HG03175 (cell line): Measurements from ENCODE around the gene NUP210L.

Experiments
- ATAC-seq: cut with Tn5 transposase; IDR thresholded peaks from one replicate; pipeline ENCODE4 v1.9.1; 2021; ENCODE audit warnings: mild to moderate bottlenecking, moderate library complexity; ENCODE audit not compliant: unreplicated experiment

NUP210L gene

DNA sequence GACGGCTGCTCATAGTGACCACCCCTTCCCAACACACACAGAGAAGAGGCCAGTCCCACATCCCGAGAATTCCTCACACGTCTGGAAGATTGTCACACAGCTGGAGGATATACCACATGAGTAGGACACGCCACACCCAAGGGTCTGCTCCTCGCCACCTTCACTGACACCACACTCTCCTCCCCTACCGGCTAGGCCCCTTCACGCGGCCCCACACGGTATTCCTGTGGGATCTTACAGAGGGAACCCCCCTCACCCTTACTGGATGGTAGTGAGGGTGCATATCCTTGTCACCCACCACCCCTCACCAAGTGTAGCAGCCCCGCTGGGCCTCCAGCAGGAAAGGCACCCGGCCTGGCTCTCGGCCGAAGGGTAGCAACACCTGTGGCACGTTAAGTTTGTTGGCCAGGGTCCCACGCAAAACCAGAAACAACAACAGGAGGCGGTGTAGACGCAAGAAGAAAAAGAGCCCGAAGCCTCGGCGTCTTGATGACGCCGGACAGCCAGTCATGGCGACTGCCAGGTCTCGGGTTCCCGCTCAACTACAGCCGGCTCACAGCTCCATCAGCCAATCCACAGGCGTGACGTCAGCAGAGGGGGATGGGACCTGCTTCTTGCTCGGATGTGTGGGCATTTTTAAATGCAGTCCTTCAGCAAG is at the start of gene NUP210L:
Gene NUP210L (minus strand): TSS at position 540 of the 658 bp plus-strand sequence.
- ATAC-seq, result no peak

DNA sequence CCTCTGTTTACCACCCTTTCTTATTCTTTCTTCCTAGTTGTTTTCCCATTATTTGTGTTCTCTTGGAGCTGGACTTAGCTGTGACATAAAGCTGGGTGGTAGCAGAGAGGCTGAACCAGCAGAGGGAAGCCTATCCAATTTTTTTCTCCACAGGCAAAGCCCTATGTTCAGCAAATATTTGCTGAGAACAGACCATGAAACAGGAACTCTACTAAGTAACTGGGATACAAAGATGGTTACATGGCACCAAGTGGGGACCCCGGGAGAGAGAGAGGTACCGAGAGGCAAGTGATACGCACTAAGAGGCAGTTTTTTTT is 44.6 kb upstream of the NUP210L start:
- ATAC-seq, result no peak

DNA sequence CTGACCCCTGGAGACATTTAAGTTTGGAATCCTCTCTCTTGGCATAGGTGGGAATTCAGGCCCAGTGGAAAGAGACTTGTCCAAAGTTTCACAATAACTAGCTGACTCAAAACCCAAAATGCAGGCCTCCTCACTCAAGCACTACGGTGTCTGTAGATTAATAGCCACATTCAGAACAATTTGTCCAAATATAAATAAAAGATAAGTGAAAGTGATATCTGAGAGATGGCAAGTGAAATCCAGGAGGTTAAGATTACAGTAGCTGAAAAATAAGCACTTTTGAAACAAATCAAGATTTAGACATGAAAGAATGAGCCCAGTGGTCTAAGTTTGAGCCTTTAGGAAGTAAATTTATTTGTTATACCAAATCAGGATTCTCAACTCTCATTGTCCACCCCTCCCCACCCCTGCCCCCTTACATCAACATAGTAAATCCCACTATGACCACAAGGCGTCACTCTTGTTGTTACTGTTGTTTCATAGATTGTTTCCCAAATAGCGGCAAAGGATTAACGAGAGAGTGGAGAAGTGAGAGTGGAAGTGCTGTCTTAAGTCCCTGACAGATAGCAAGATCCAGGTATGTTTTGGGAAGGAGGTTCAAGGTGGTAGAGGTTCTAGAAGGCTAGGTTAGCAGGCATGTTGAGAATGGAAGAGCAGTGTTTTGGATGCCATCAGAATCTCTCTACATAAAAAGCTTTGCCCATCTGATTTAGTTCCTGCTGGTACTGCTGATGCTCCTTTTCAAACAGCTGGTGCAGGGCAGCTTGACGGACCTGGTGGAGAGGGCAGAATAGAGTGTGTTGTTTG is 44.1 kb upstream of the NUP210L start:
- no peak for ATAC-seq

DNA sequence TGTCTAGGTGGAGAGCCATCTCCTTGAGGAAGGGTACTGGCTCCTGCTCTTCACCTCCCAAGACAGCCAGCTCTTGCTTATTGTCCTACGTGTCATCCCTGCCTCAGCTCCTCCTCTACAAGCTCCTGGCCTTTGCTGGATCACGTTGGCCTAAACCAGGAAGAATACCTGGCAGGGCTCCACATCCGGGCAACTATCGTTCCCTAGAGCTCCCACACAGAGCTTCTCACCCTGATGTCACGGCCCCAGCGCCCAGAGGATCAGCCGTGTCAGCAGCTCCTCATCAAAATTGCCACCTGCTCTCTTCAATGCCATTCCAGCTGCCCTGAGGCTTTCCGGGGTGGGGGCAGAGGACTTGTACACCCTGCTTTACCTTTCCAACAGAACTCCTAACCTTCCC is 38.9 kb upstream of the NUP210L start:
- ATAC-seq, result no peak

DNA sequence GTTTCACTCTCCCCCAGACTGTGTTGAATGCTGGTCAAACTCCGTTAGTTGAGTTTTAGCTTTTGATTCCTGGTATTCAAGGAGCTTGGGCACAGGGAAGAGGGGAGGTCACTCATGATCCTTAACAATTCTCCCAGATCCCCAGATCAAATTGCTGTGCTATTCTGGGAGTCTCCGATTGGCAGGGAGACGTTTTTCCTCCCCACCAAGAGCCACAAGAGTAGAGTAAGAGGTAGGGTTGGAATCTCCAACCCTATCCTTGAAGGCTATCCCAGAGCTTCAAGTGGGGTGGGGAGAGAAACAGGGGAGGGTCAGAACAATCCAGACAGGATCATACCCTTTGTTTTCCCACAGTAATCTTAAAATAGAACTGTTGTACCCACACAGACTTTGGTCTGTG is 37.6 kb upstream of the NUP210L start:
- no peak for ATAC-seq

DNA sequence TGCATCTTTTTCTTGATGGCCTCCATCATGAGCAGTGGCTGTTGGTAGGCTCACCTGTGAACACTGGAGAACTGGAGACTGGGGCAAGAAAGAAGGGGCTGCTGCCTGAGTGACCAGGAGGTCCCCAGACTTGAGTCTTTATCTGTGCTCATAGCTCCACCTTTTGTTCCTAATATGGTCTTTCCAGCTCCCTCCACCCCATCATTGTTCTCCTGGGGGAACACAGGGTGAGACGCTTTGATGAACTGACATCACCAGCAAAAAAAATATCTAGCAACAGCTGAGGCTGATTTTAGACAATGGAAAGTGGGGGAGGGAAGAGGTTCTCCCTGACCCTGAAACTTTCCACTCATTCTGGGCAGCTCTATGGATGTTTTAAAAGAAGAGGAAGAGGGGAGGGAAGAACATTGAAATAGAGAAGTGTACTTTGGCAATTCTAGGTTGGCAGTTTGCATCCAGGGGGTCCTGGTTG is 37.2 kb upstream of the NUP210L start, which contains the start of gene TPM3:
Gene TPM3 (minus strand): TSS at position 111 of the 472 bp plus-strand sequence. CDS start 82 bp downstream, at position 29.
- no peak for ATAC-seq

DNA sequence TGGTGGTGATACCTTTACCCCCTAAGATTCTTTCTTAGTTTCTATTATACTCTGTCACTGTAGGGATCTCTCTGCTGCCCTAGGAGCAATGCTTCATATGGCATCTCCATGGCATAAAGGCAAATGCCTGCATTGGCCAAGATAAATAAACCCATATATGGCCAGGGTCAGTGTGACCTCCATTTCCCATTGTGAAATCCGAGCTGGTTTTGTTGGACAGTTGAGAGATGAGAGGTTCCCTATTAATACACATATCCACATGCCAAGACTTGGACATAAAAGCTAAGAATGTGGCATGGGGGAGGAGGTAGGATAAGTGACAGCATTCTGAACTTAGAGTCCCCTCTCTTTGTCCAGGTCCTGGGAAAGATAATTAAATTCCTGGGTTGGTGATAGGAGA is 35.7 kb upstream of the NUP210L start:
- ATAC-seq, result no peak

DNA sequence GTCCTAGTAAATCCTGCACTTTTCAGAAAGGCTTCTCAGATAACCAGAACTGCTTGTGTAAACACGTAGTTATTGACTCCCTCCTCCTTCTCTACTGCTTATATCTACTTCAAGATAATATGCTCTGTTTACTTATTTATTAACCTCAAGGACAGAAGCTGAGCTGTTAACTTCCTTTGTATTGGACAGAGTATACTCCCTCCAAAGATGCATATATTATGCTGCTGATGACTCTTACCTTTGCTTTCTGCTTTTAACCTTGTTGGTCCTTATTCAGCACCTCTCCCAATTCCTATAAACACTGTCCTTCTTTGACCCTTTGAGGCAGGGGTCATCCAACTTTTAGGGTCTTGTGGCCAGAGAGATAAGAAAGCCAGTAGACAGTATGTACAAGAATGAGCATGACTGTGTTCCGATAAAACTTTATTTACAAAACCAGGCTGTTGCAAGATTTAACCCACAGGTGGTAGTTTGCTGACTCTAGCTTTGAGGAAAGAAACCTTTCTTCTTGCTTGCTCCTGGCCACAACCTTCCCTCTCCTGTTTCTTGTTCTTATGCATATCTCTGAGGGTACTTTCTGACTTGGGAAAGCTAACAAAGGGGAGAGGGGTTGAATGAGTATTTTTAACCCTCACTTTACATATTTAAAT is 32.1 kb upstream of the NUP210L start:
- ATAC-seq, result no peak

DNA sequence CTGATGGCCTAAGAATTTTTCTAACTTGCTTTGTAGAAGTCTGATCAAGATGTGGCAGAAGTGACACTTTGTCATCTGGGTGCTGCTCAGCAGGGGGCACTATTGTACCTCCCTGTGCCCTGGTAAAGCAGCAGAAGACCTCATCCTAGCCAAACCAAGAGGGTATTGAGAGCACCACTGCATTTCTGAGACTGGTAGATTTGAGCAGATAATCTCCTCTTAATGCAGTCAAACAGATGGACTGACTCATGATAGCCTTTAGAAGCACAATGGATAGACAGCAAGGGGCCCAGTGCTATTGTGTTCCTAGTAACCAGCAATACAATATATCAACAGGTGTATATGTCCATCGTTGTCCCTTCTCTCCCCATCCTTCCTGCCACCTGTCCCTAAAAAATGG is 31.3 kb upstream of the NUP210L start:
- no peak for ATAC-seq

DNA sequence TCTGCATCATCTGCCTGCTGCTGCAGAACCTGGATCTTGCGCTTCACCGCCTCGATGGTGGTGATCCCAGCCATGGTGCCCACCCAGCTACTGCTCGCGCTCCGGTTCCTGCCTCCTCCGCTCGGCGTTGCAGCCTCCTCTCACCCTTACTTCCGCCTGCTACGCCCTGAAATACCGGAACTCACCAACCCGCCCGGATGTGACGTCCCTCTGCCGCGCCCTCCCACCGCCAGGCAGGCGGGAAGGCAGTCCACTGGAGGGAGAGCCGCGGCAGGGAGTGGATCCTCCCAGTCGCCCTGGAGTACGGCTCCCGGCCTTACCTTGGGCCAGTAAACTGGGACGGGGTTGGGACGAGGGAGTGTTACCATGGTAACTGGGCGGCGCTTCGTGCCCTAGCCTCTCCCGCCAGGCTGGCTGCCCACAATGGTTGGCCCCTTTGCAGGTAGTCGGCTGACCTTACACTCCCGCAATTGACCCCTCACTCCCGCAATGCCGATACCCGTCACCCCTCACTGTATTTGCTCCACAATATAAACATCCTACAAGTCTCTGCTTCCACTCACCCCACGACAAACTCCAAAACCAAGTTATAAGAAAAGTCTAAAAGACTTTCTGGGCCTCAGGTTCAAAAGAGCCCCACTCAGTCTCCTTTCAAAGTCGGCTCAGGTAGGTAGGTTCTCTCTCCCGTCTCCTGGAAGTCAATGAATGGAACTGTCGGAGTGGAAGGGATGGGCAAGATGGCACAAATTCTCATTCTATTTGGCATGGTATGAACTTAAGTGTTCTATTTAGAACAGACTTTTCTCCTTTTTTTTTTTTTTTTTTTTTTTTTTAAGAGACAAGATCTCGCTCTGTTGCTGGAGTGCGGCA is 28.4 kb upstream of the NUP210L start:
- peak; percentile 79 for ATAC-seq

DNA sequence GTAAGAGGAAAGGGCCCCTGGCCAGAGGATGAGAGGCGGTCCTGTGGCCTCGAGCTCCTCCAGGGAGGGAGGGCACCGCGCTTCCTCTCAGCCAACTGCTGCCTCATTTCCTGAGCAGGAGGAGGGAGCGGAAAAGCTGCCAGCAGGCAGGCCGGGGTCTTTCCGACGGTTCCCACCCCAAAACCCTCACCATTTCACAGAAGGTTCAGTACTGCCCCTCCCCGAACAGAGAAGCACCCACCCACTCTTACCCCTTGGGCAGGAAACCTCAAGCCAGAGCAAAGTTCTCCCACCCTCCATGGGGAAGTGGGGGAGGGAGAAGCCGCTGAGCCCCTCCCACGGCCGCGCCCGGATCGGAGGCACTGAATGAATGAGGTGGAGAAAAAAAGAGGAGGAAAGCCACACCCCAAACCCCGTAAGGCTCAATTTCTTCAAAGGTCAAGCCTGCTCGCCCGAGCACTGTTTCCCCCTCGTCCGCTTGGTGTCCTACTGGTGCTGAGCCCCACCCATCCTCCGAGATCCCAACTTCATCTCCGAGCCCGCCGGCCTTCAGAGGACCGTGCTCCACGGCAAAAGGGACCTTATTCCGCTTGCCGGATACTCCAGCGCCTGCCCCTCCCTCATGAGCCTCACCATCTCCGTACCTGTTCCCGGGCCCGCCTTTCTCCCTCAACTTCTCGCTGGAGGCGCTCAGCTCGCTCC is 27.6 kb upstream of the NUP210L start:
- peak; percentile 28 for ATAC-seq

DNA sequence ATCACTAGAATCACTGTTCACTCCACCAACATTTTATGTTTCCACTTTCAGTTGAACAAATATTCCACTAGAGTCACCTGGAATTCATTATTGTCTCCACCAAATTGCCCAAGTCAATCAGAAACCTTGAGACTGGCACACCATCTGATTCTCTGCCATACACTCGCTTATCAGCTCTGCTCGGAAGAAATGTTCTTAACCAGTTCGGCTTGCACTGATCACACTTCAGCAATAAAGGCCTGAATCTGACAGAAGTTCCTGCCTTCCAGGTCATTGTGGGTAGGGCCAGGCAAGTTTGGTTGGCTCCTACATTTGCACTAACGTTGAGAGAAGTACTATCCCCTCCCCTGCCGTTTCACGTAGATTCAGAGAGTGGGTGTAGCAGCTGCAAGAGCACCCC is 27.1 kb upstream of the NUP210L start:
- ATAC-seq, result peak; percentile 46

DNA sequence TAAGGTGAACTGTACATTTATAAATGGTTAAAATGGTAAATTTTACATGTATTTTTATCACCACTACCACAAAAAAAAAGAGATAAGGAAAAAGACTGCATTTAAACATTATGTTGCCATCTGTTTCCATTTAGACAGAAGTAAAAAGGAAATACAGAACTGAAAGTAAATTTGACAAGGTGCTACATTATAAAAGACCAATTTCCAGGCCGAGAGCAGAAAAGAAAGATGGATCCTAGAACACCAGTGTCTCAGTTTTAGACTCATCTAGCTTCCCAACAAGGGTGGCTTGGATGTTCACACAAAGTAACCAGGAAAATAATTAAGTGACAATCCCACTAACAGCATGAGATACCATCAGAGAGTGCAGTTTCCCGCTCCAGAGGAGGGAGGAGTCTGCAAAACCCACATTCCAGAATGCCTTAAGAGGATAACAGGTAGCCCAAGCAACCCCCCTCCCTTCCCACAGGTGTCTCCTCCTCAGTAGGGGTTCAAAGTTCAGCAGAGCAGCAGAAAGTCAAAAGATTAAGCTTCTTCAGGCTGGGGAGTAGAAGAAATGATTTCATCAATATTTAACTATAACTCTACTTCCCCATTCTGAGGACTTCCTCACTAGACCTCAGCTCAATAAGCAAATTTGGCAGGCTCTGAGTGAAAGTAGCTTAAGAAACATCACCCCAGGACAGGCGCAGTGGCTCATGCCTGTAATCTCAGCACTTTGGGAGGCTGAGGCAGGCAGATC is 25.2 kb upstream of the NUP210L start:
- ATAC-seq, result no peak

DNA sequence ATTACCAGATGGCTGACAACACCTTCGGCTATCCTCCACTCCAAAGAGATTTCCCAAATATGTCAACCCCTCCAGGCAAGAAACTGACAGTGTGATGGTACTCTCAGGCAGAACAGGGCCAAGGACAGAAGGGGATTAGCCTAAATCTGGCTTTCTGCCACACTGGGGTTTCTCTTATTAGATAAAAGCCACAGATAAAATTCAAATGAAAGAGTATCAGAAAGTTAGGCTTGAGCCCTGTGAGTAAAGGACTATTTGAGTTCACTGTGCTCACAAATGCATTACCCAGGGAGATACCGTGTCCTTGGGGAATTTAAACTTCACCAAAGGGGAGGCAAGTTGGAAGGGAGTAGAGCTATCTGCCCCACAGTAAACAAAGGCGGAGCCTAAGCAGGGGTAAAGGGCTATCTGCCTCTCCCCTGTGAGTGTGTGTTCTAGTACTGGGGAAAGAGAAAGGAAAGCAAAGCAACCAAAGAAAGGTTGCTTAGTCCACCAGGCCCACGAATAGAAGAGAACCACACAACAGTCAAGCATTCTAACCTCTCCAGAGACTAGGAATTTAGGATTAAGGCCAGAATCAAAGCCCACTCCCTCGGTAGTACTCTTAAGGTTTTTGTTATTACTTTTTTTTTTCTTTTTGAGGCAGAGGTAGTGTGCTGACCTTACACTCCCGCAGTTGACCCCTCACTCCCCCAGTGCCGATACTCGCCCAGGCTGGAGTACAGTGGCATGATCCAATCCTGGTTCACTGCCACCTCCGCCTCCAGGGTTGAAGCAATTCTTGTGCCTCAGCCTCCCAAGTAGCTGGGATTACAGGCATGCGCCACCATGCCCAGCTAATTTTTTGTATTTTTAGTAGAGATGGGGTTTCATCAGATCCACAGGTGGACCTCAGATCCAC is 24.3 kb upstream of the NUP210L start:
- ATAC-seq, result no peak

DNA sequence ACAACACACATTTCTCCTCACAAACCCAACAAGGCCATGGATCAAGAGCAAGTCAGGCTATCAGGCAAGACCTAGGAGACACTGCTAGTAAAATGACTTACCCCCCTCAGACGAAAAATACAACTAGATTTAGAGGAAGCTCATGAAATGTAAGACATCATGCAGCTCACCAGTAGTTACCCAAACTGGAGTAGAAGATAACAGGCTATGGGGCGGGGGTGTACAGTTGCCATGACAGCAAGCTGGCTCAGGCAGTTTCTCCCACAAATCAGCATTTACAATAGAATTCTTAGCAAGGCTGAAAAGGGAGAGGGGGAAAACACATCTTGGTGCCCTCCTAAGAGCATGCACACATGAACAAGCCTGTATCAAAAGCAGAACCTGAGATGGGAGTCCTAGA is 23.1 kb upstream of the NUP210L start:
- ATAC-seq, result no peak

DNA sequence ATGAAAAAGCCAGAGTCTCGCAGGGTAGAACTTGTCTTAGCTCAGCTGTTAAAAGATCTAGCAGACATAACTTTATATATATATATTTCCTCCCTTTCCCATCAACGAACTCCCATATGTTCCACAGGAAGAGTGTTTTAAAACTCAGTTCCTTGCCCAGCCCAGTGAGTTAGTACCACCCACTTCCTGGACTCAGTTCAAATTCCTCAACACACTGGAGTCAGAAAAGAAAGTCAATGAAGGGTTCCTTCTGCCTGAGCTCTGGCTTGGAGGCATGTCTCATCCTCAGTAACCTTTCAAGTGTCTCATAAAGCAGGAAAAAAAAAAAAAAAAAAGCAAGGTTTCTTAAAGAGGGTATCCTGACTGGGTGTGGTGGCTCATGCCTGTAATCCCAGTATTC is 21.5 kb upstream of the NUP210L start:
- ATAC-seq, result no peak

DNA sequence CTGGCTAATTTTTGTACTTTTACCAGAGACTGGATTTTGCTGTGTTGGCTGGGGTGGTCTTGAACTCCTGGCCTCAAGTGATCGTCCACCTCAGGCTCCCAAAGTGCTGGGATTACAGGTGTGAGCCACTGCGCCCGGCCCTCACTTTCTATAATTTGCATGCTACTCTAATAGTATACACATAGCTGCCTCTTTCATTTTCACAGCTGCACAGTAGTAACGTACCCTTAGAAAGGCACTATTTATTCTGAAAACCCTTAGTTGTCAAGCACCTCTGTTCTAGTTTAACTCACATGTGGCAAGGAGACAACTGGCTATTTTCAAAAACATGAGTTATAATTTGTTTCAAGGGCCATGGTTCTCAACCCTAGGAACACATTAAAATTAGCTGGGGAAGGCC is 19.8 kb upstream of the NUP210L start:
- ATAC-seq, result no peak

DNA sequence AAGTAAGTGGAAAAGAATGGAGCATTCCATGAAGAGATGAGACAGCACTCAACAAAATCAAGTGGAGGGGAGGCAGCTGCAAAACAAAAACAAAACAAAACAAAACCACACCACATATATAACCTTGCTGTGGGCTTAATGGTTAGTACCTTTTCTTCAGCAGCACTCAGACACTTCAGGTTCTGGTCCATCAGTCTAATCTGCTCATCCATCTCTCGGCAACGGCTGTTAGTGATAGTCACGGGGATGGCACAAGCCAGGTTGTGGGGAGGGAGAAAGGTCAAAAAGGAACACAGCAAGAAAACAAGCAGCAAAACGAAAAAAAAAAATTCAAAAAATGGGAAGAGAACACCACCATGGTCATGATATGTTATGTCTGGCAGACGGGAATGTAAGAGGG is 17.0 kb upstream of the NUP210L start:
- no peak for ATAC-seq

DNA sequence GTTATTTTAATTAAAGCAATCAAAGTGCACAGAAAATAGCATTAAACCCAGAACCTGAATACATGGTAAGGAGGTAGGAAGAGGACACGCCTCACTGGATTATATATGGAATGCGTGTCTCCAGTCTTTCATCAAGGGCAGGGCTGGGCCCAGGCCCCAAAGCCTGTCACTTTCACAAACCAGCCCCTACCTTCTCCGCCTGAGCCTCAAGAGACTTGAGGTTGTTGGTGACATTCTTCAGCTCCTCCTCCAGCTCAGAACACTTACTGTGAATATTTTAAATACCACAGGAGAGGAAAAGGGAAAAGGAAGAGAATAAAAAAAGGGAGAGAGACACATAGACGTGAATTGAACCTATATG is 16.3 kb upstream of the NUP210L start:
- no peak for ATAC-seq
